ENCODE results near the gene CDC42BPA.

- TF ChIP-seq CTCF (IDR thresholded peaks at IDR 0.05) (no peak), ZFX (IDR thresholded peaks at IDR 0.05; ENCODE audit: borderline replicate concordance) (no peak)
Measured at GRCh38 chr1:227035316-227035715, 283.0 kb downstream of the CDC42BPA start.

All from 22Rv1 (cell line).